Ascending aorta (tissue), 2 donors: ENCODE measurements around the gene OR8G5. TPM values are rescaled to one million over a fixed set of nuclear protein-coding genes. Genes with fewer than 3 reads are reported as not detected.

Source experiments
- DNase-seq, 2 donors: peaks; one replicate each; pipeline ENCODE4 v3.0.0-alpha.2; 2019; ENCODE audit warnings: low spot score in 2 of 2
- H3K27ac ChIP-seq, 2 donors: fragments of 200-600 bp; sonication (generic); one replicate each; pipeline ENCODE4 v1.5.1; 2016 to 2017; ENCODE audit warnings: mild to moderate bottlenecking in 1 of 2
- H3K27me3 ChIP-seq: fragments of 200-600 bp; sonication (generic); one replicate; pipeline ENCODE4 v1.5.1; 2017
- H3K36me3 ChIP-seq, 2 donors: fragments of 200-600 bp; sonication (generic); one replicate each; pipeline ENCODE4 v1.5.1; 2016
- H3K4me1 ChIP-seq, 2 donors: fragments of 200-600 bp; sonication (generic); one replicate each; pipeline ENCODE4 v1.5.1; 2016 to 2017; ENCODE audit warnings: mild to moderate bottlenecking in 1 of 2
- H3K4me3 ChIP-seq, 2 donors: fragments of 200-600 bp; sonication (generic); one replicate each; pipeline ENCODE4 v1.5.1; 2016 to 2017; ENCODE audit warnings: mild to moderate bottlenecking in 1 of 2
- H3K9me3 ChIP-seq, 2 donors: fragments of 200-600 bp; sonication (generic); one replicate each; pipeline ENCODE4 v1.5.1; 2016
- intact Hi-C: fragments of 100-400 bp; cut with DNase I; formaldehyde crosslinking; loops from one replicate; pipeline ENCODE4 v1.15.1; 2023
- total RNA-seq: library from RNA; depleted of rRNA; stranded (reverse); fragments of >200 nt; gene quantifications from one replicate; pipeline ENCODE4 v1.1.0, GENCODE V29; 2016
- TF ChIP-seq, protein P1 (sequence below), 3 experiments: fragments of 200-600 bp in 2 of 3; fragments of 450-650 bp in 1 of 3; sonication (generic) in 2 of 3; IDR thresholded peaks; one replicate each; pipeline ENCODE4 v1.5.1; 2016 to 2019; ENCODE audit warnings: antibody characterized with exemption in 3 of 3, mild to moderate bottlenecking in 1 of 3, moderate library complexity in 1 of 3

OR8G5 gene
- total RNA-seq, 1 donor from 2014 or later, result not detected

DNA sequence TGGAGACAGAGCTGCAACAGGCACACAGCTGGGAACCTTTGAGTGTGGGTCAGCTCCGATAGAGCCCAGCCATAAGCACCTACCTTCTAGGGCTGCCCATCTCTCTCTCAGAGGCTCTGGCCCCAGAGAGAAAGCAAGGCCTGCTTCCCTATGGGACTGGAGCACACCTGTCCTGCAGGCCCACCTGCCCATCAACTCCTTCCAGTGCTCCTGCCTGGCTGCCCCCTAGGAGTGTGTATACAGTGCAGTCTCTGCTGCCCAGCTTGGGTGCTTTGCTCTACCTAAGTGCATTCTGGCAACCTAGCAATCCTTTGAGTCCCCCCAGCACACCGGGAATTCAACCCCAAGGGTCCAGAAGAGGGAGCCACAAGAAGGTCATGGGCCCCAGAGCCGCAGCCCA, 21.0 kb downstream of the OR8G5 start:
- Histone ChIP-seq H3K9me3 (peaks cover 0 to 3% of the 10 kb centered on the region in 2 donors), H3K27me3 (no peaks in the 10 kb centered on the region), H3K4me3 (no peak overlapping the region), H3K4me1 (no peaks in the 10 kb centered on the region), H3K36me3 (no peaks in the 10 kb centered on the region), H3K27ac (no peak overlapping the region)
- no peak for DNase-seq
- TF ChIP-seq, protein P1, sequence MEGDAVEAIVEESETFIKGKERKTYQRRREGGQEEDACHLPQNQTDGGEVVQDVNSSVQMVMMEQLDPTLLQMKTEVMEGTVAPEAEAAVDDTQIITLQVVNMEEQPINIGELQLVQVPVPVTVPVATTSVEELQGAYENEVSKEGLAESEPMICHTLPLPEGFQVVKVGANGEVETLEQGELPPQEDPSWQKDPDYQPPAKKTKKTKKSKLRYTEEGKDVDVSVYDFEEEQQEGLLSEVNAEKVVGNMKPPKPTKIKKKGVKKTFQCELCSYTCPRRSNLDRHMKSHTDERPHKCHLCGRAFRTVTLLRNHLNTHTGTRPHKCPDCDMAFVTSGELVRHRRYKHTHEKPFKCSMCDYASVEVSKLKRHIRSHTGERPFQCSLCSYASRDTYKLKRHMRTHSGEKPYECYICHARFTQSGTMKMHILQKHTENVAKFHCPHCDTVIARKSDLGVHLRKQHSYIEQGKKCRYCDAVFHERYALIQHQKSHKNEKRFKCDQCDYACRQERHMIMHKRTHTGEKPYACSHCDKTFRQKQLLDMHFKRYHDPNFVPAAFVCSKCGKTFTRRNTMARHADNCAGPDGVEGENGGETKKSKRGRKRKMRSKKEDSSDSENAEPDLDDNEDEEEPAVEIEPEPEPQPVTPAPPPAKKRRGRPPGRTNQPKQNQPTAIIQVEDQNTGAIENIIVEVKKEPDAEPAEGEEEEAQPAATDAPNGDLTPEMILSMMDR (IDR thresholded peaks at IDR 0.05), result no peak
- intact Hi-C loops, result no loop called here

DNA sequence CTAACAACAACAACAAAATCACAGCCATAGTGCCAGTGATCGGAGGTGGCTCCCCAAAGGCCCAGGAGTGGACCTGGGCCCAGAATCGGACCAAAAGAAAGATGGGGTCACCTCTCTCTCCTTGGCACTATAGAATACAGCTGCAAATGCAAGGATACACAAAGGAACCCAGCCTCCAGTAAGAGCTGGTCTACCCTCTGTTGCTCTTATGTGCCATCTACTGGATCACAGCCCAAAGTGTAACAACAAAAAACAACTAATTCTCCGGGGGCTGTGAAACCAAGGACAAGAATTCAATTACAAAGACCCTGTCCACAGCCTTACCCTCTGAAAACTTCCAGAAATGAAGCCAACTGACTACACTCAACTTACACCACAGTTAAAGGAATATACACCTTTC, 21.6 kb downstream of the OR8G5 start:
- Histone ChIP-seq H3K9me3 (peaks cover 0 to 3% of the 10 kb centered on the region in 2 donors), H3K36me3 (no peaks in the 10 kb centered on the region), H3K27ac (no peak overlapping the region), H3K4me1 (no peaks in the 10 kb centered on the region), H3K4me3 (no peak overlapping the region), H3K27me3 (no peaks in the 10 kb centered on the region)
- TF ChIP-seq, protein P1 (IDR thresholded peaks at IDR 0.05), result no peak
- intact Hi-C loops, result no loop called here
- no peak for DNase-seq

DNA sequence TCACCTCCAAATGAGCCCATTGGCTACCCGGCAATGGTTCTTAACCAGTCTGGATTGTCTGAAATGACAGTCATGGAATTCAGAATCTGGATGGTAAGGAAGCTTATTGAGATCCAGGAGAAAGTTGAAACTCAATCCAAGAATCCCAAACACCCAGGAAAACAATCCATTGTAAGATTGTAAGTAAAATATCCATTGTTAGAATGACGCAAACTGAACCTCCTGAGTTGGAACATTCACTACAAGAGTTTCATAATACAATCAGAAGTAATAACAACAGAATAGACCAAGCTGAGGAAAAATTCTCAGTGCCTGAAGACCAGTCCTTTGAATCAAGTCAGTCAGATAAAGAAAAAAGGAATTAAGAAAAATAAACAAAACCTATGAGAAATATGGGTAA, 22.1 kb downstream of the OR8G5 start:
- peaks cover 0 to 3% of the 10 kb centered on the region in 2 donors for H3K9me3 ChIP-seq
- H3K27me3 ChIP-seq, result no peaks in the 10 kb centered on the region
- no peaks in the 10 kb centered on the region for H3K4me1 ChIP-seq
- H3K27ac ChIP-seq, result no peak overlapping the region
- H3K4me3 ChIP-seq, result no peak overlapping the region
- intact Hi-C loops, result no loop called here
- no peak for DNase-seq
- TF ChIP-seq, protein P1 (IDR thresholded peaks at IDR 0.05), result no peak
- no peaks in the 10 kb centered on the region for H3K36me3 ChIP-seq

GRCh38 chr11:124285610-124286344, 29.6 kb downstream of the OR8G5 start:
- Histone ChIP-seq H3K4me1 (no peaks in the 10 kb centered on the region), H3K9me3 (peaks cover 0 to 11% of the 10 kb centered on the region in 2 donors), H3K27me3 (no peaks in the 10 kb centered on the region), H3K4me3 (no peak overlapping the region), H3K36me3 (no peaks in the 10 kb centered on the region), H3K27ac (no peak overlapping the region)
- no peak for DNase-seq
- intact Hi-C loops, result no loop called here
- TF ChIP-seq, protein P1 (IDR thresholded peaks at IDR 0.05), result no peak

DNA sequence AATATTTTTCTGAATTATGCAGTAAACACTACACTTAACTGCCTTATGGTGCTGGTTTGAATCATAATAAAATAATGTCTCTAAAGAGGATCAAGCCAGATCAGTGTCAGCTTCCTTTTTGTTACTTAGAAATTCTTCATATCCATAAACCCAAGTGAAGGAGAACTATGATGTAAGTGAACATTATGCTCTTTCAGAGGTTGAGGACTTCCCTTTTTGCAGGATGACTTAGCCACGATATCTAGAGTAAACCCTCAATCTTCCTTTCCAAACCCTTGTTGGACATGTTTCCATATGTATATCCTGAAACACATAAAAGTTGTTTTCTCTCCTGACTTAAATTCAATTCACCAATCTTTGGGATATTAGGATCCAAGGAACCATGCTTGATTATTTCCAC, 38.5 kb downstream of the OR8G5 start:
- no peak overlapping the region for H3K27ac ChIP-seq
- TF ChIP-seq, protein P1 (IDR thresholded peaks at IDR 0.05), result no peak
- intact Hi-C loops, result no loop called here
- no peaks in the 10 kb centered on the region for H3K27me3 ChIP-seq
- DNase-seq, result no peak
- no peaks in the 10 kb centered on the region for H3K36me3 ChIP-seq
- no peaks in the 10 kb centered on the region for H3K9me3 ChIP-seq
- no peaks in the 10 kb centered on the region for H3K4me1 ChIP-seq
- H3K4me3 ChIP-seq, result no peak overlapping the region
